ENCODE measurements around the gene SLC37A1. TPM values are rescaled to one million over a fixed set of nuclear protein-coding genes. Genes with fewer than 3 reads are reported as not detected.
"Not testable (repeated sequence)": the region's sequence is repeated elsewhere in the genome, so short reads cannot be mapped to it uniquely, and the experiment has no call there.

Gene SLC37A1
- total RNA-seq, 1 donor from 2014 or later, result 13.3 TPM

GRCh38 chr21:42615924-42616323 lies 102.3 kb downstream of the SLC37A1 start:
- no peak for DNase-seq (ENCODE audit: low read depth in 2 of 2)

GRCh38 chr21:42616446-42616845 lies 102.8 kb downstream of the SLC37A1 start:
- DNase-seq (ENCODE audit: low read depth in 2 of 2), result no peak

- no peak for DNase-seq (ENCODE audit: low read depth in 2 of 2)
Observed at GRCh38 chr21:42616941-42617340, 103.3 kb downstream of the SLC37A1 start.

- no peak for DNase-seq (ENCODE audit: low read depth in 2 of 2)
Observed at GRCh38 chr21:42617486-42617885, 103.8 kb downstream of the SLC37A1 start.

GRCh38 chr21:42618707-42619102 lies 105.1 kb downstream of the SLC37A1 start:
- DNase-seq (ENCODE audit: low read depth in 2 of 2), result no peak

- no peak for DNase-seq (ENCODE audit: low read depth in 2 of 2)
Observed at GRCh38 chr21:42619166-42619565, 105.5 kb downstream of the SLC37A1 start.

- DNase-seq (ENCODE audit: low read depth in 2 of 2), result no peak
Observed at GRCh38 chr21:42619841-42620240, 106.2 kb downstream of the SLC37A1 start.

- DNase-seq (ENCODE audit: low read depth in 2 of 2), result peak in 1 of 2 donors; percentile 25
Observed at GRCh38 chr21:42621166-42621818, 107.6 kb downstream of the SLC37A1 start.

GRCh38 chr21:42621819-42622177 lies 108.1 kb downstream of the SLC37A1 start:
- DNase-seq (ENCODE audit: low read depth in 2 of 2), result no peak

- DNase-seq (ENCODE audit: low read depth in 2 of 2), result no peak
Observed at GRCh38 chr21:42622284-42622683, 108.6 kb downstream of the SLC37A1 start.

GRCh38 chr21:42623694-42624093 lies 110.0 kb downstream of the SLC37A1 start:
- no peak for DNase-seq (ENCODE audit: low read depth in 2 of 2)

- no peak for DNase-seq (ENCODE audit: low read depth in 2 of 2)
Observed at GRCh38 chr21:42624095-42624790, 110.6 kb downstream of the SLC37A1 start.

- no peak for DNase-seq (ENCODE audit: low read depth in 2 of 2)
Observed at GRCh38 chr21:42624936-42625335, 111.3 kb downstream of the SLC37A1 start.

- DNase-seq (ENCODE audit: low read depth in 2 of 2), result no peak
Observed at GRCh38 chr21:42626171-42626570, 112.5 kb downstream of the SLC37A1 start.

GRCh38 chr21:42627527-42628289 lies 114.1 kb downstream of the SLC37A1 start:
- DNase-seq (ENCODE audit: low read depth in 2 of 2), result no peak

GRCh38 chr21:42628466-42629061 lies 114.9 kb downstream of the SLC37A1 start:
- DNase-seq (ENCODE audit: low read depth in 2 of 2), result not testable (repeated sequence)

GRCh38 chr21:42629933-42630589 lies 116.4 kb downstream of the SLC37A1 start:
- no peak for DNase-seq (ENCODE audit: low read depth in 2 of 2)

- no peak for DNase-seq (ENCODE audit: low read depth in 2 of 2)
Observed at GRCh38 chr21:42630626-42631025, 117.0 kb downstream of the SLC37A1 start.
